ENCODE data around the gene FCHO2. TPM values are rescaled to one million over a fixed set of nuclear protein-coding genes. Genes with fewer than 3 reads are reported as not detected.

The FCHO2 gene
- total and polyA plus RNA-seq, 2 of the 8 experiments (the other 6 are each of a cell fraction or from before 2014, with no cell fraction given), result 4.3 to 15.7 TPM

- Histone ChIP-seq H4K8ac (ENCODE audit: extremely low read depth, insufficient read depth, low read length) (no peak overlapping the region), H2BK120ac (replicated peaks; ENCODE audit: low read depth, low read length) (no peak overlapping the region), H4K5ac (ENCODE audit: insufficient read length, low read depth, low read length) (no peak overlapping the region), H3K79me2 (ENCODE audit: control insufficient read depth in 1 of 2, insufficient read depth in 2 of 2, low read length in 2 of 2) (no peaks in the 10 kb centered on the region), H3K23ac (ENCODE audit: insufficient read length) (no peak overlapping the region), H3K18ac (ENCODE audit: extremely low read depth, low read length) (no peak overlapping the region), H3K4me1 (replicated peaks in 1 of 4; ENCODE audit: control insufficient read depth in 3 of 4, insufficient read depth in 4 of 4, low read length in 3 of 4) (no peaks in the 10 kb centered on the region), H4K20me1 (replicated peaks in 1 of 2; ENCODE audit: control insufficient read depth in 1 of 2, insufficient read depth in 2 of 2, low read length in 2 of 2) (no peaks in the 10 kb centered on the region), H3K9ac (replicated peaks in 1 of 4; ENCODE audit: extremely low read depth in 1 of 4, low read depth in 3 of 4, low read length in 3 of 4) (no peak overlapping the region), H3K56ac (replicated peaks; ENCODE audit: insufficient read length, low read depth, low read length) (no peak overlapping the region), H3K27ac (ENCODE audit: low read depth, low read length) (no peak overlapping the region), H3K79me1 (ENCODE audit: low read depth, low read length) (no peaks in the 10 kb centered on the region), H3K4me2 (ENCODE audit: insufficient read depth in 1 of 2, low read depth in 2 of 2, low read length in 2 of 2) (no peak overlapping the region), H3K27me3 (replicated peaks in 1 of 4; ENCODE audit: control insufficient read depth in 3 of 4, extremely low read depth in 1 of 4, insufficient read depth in 3 of 4, low read length in 3 of 4) (no peaks in the 10 kb centered on the region), H3K36me3 (ENCODE audit: control insufficient read depth in 2 of 4, insufficient read depth in 4 of 4, low read length in 3 of 4) (no peaks in the 10 kb centered on the region), H2BK12ac (ENCODE audit: low read depth, low read length) (no peak overlapping the region), H2BK15ac (ENCODE audit: low read length) (no peak overlapping the region), H3K14ac (ENCODE audit: insufficient read length) (no peak overlapping the region), H3K9me3 (ENCODE audit: insufficient read depth in 2 of 2, low read depth in 1 of 2, low read length in 1 of 2) (peaks cover 4 to 7% of the 10 kb centered on the region in 2 experiments; a peak in 1 of 4 replicates), H2BK20ac (ENCODE audit: low read length) (no peak overlapping the region), H3K4me3 (ENCODE audit: extremely low read depth in 1 of 4, insufficient read depth in 2 of 4, low read depth in 3 of 4, low read length in 4 of 4) (no peak overlapping the region), H4K91ac (replicated peaks; ENCODE audit: insufficient read length, low read length) (no peak overlapping the region), H2AK5ac (ENCODE audit: low read depth, low read length) (no peak overlapping the region), H3K4ac (replicated peaks; ENCODE audit: insufficient read length, low read depth, low read length) (no peak overlapping the region), H2AFZ (ENCODE audit: low read length) (no peak overlapping the region), H3K23me2 (ENCODE audit: low read depth, low read length) (no peaks in the 10 kb centered on the region), H2BK5ac (ENCODE audit: low read depth, low read length) (no peak overlapping the region)
- TF ChIP-seq RXRA (IDR thresholded peaks at IDR 0.05; ENCODE audit: insufficient read depth, low read depth, low read length) (no peak), CBX8 (IDR thresholded peaks at IDR 0.05; ENCODE audit: borderline replicate concordance, low read depth, low read length) (no peak), FOSL1 (IDR thresholded peaks at IDR 0.05; ENCODE audit: insufficient read depth, low read depth, low read length) (no peak), GABPA (IDR thresholded peaks at IDR 0.05; ENCODE audit: borderline replicate concordance, insufficient read depth, low read length) (no peak), KDM4A (IDR thresholded peaks at IDR 0.05; ENCODE audit: low read depth, low read length, severe bottlenecking) (no peak), KDM5A (IDR thresholded peaks at IDR 0.05; ENCODE audit: low read length) (no peak), HDAC2 (IDR thresholded peaks at IDR 0.05; ENCODE audit: borderline replicate concordance in 1 of 2, low read depth in 2 of 2, low read length in 2 of 2) (no peak), NANOG (IDR thresholded peaks at IDR 0.05; ENCODE audit: insufficient read depth, low read depth, low read length, poor library complexity, severe bottlenecking) (no peak), ATF2 (IDR thresholded peaks at IDR 0.05; ENCODE audit: low read length) (no peak), CTBP2 (IDR thresholded peaks at IDR 0.05; ENCODE audit: borderline replicate concordance, insufficient read depth, insufficient read length, low read length) (no peak)
- FAIRE-seq (no peak), DNase-seq (ENCODE audit: low read depth in 1 of 2, low spot score in 2 of 2) (no peak)
- ChIA-PET POLR2A (ENCODE audit: partially characterized antibody) (no interaction called here), CTCF (ENCODE audit: partially characterized antibody) (interaction anchor here (0.7 to 2.7 kb wide), 6 partner anchors 12 to 121 kb away, joined by 3 to 18 read pairs (median 6); no protein-coding TSS in a partner anchor)
- WGBS, 2 experiments (ENCODE audit: extremely low coverage in 1 of 2, insufficient coverage in 1 of 2, insufficient read length in 1 of 2, insufficient replicate concordance in 2 of 2, low coverage in 1 of 2, low lambda C conversion rate in 2 of 2, missing lambda C conversion rate in 1 of 2), result 91% methylated on average over 6 of the region's 6 CpGs; no CpG with 5 or more reads in 1 of the 2 experiments
These were observed 139.9 kb downstream of the FCHO2 start for GRCh38 chr5:73095564-73096238.
